ENCODE results near the gene ADARB2.

The ADARB2 gene

GRCh38 chr10:1684991-1685390, 52.3 kb downstream of the ADARB2 start:
- DNase-seq = no peak

GRCh38 chr10:1683649-1684048, 53.7 kb downstream of the ADARB2 start:
- no peak for DNase-seq

GRCh38 chr10:1679821-1680650, 57.3 kb downstream of the ADARB2 start:
- no peak for DNase-seq

- no peak for DNase-seq
Measured at GRCh38 chr10:1678084-1678483, 59.2 kb downstream of the ADARB2 start.

GRCh38 chr10:1677307-1677939, 59.9 kb downstream of the ADARB2 start:
- DNase-seq = no peak

GRCh38 chr10:1674501-1674900, 62.8 kb downstream of the ADARB2 start:
- no peak for DNase-seq

GRCh38 chr10:1673568-1674345, 63.6 kb downstream of the ADARB2 start:
- DNase-seq = no peak

- no peak for DNase-seq
Measured at GRCh38 chr10:1672001-1672781, 65.1 kb downstream of the ADARB2 start.

- no peak for DNase-seq
Measured at GRCh38 chr10:1671366-1672000, 65.8 kb downstream of the ADARB2 start.

GRCh38 chr10:1670541-1671365, 66.6 kb downstream of the ADARB2 start:
- no peak for DNase-seq

- DNase-seq = no peak
Measured at GRCh38 chr10:1669433-1669832, 67.9 kb downstream of the ADARB2 start.

GRCh38 chr10:1668399-1668798, 68.9 kb downstream of the ADARB2 start:
- no peak for DNase-seq

- DNase-seq = no peak
Measured at GRCh38 chr10:1667392-1667791, 69.9 kb downstream of the ADARB2 start.

GRCh38 chr10:1666147-1666546, 71.2 kb downstream of the ADARB2 start:
- no peak for DNase-seq

- DNase-seq = no peak
Measured at GRCh38 chr10:1665681-1666080, 71.6 kb downstream of the ADARB2 start.

GRCh38 chr10:1665021-1665661, 72.2 kb downstream of the ADARB2 start:
- DNase-seq = no peak

GRCh38 chr10:1664333-1664964, 72.9 kb downstream of the ADARB2 start:
- DNase-seq = no peak

GRCh38 chr10:1663226-1663625, 74.1 kb downstream of the ADARB2 start:
- no peak for DNase-seq

- DNase-seq = no peak
Measured at GRCh38 chr10:1662438-1663025, 74.8 kb downstream of the ADARB2 start.

- DNase-seq = no peak
Measured at GRCh38 chr10:1661859-1662437, 75.4 kb downstream of the ADARB2 start.
